ENCODE results near the gene AKR1C1.
"Not testable (repeated sequence)": the region's sequence is repeated elsewhere in the genome, so short reads cannot be mapped to it uniquely, and the experiment has no call there.

AKR1C1 gene

DNA sequence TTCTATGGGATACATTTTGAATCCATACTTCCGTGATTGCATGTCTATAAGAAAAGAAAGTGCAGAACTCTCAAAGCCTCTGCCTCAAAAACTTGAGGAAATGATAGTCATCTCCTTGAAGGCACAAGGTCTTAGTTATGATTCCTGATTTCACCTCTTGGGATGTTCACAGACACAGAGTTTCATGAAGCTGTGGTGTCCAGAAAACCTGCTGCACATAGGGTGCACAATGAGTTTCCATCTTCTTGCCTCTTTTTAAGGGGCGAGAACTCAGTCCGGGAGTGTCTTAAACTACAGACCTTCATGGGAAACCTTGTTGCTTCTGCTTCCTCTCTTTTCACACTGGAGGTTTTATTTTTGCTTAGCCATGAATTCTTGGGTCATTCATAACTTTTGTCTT is 4.0 kb downstream of the AKR1C1 start:
- not testable (repeated sequence) for H3K27me3 ChIP-seq (ENCODE audit: control insufficient read depth, insufficient read depth, low read length, poor library complexity, severe bottlenecking); H3K4me3 ChIP-seq (ENCODE audit: insufficient read depth, low read depth, low read length); H3K4me1 ChIP-seq (ENCODE audit: control insufficient read depth, insufficient read depth, low read length); H3K27ac ChIP-seq (ENCODE audit: insufficient read depth, low read depth, low read length, poor library complexity, severe bottlenecking); H3K9me3 ChIP-seq (ENCODE audit: control insufficient read depth, low read length); H3K36me3 ChIP-seq (ENCODE audit: control insufficient read depth, insufficient read depth, low read length)
- WGBS, 2 experiments = 96% methylated on average over 3 of the region's 3 CpGs

DNA sequence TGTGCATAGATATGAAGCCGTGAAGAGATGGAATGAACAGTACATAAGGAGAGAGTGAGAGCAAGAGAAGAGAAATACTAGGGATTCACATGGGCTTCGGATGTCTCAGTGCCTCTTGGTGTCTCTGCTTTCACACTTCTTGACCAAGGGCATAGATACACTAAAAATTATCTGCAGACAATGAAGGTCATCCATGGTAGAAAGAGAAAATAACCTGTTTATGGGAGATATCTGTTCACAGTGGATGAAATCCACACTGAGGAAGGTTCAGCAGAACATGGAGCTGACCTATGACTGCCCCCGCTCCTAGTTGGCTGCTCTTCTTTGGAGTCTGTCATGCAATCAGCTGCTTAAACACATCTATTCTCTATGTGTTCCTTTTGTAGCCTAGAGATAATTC is 6.1 kb downstream of the AKR1C1 start:
- H3K4me3 ChIP-seq (ENCODE audit: insufficient read depth, low read depth, low read length); H3K4me1 ChIP-seq (ENCODE audit: control insufficient read depth, insufficient read depth, low read length); H3K9me3 ChIP-seq (ENCODE audit: control insufficient read depth, low read length); H3K36me3 ChIP-seq (ENCODE audit: control insufficient read depth, insufficient read depth, low read length); H3K27me3 ChIP-seq (ENCODE audit: control insufficient read depth, insufficient read depth, low read length, poor library complexity, severe bottlenecking); H3K27ac ChIP-seq (ENCODE audit: insufficient read depth, low read depth, low read length, poor library complexity, severe bottlenecking): not testable (repeated sequence)
- WGBS, 2 experiments = 91% methylated on average over 3 of the region's 3 CpGs

DNA sequence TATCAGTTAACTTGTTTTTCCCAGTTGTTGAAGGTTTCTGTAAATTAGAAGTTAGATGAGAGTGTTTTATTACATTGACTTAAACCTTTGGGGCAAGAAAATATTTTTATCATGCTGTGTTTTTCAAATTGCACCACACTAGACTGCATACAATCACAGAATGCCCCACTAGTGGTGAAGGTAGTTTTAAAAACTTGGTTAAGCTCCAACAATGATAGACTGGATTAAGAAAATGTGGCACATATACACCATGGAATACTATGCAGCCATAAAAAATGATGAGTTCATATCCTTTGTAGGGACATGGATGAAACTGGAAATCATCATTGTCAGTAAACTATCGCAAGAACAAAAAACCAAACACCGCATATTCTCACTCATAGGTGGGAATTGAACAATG is 7.1 kb downstream of the AKR1C1 start:
- not testable (repeated sequence) for H3K27me3 ChIP-seq (ENCODE audit: control insufficient read depth, insufficient read depth, low read length, poor library complexity, severe bottlenecking); H3K9me3 ChIP-seq (ENCODE audit: control insufficient read depth, low read length); H3K4me3 ChIP-seq (ENCODE audit: insufficient read depth, low read depth, low read length); H3K27ac ChIP-seq (ENCODE audit: insufficient read depth, low read depth, low read length, poor library complexity, severe bottlenecking); H3K4me1 ChIP-seq (ENCODE audit: control insufficient read depth, insufficient read depth, low read length); H3K36me3 ChIP-seq (ENCODE audit: control insufficient read depth, insufficient read depth, low read length)
- no CpG with 5 or more reads among the region's 2 CpGs for WGBS, 2 experiments

DNA sequence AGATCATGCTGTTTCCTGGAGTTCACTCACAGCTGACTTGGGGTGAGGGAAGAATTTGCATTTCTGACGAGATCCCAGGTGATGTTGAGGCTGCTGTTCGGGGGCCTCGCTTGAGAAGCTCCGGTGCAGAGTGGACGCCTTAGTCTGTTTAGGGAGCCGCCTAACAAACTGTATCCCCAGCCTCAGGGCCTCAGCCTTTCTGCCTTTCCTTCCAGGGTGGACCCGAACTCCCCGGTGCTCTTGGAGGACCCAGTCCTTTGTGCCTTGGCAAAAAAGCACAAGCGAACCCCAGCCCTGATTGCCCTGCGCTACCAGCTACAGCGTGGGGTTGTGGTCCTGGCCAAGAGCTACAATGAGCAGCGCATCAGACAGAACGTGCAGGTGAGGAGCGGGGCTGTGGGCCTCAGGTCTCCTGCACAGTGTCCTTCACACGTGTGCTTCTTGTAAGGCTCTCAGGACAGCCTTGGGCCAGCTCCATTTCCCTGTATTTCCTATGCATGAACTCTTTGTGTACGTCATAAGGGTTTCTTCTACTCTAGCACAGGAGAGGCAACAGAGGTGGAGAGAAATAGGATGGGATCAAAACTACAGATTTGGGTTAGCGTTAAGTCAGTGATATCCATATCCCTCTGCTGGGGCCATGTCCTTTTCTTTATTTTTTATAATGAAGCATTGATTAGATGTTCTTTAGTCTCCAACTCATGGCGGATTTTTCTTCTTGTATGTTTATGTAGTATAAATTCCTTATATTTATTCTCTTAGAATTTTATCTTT is 9.3 kb downstream of the AKR1C1 start:
- not testable (repeated sequence) for H3K27me3 ChIP-seq (ENCODE audit: control insufficient read depth, insufficient read depth, low read length, poor library complexity, severe bottlenecking); H3K9me3 ChIP-seq (ENCODE audit: control insufficient read depth, low read length); H3K4me1 ChIP-seq (ENCODE audit: control insufficient read depth, insufficient read depth, low read length); H3K36me3 ChIP-seq (ENCODE audit: control insufficient read depth, insufficient read depth, low read length); H3K4me3 ChIP-seq (ENCODE audit: insufficient read depth, low read depth, low read length); H3K27ac ChIP-seq (ENCODE audit: insufficient read depth, low read depth, low read length, poor library complexity, severe bottlenecking)
- WGBS, 2 experiments = 95% methylated on average over 11 of the region's 18 CpGs

DNA sequence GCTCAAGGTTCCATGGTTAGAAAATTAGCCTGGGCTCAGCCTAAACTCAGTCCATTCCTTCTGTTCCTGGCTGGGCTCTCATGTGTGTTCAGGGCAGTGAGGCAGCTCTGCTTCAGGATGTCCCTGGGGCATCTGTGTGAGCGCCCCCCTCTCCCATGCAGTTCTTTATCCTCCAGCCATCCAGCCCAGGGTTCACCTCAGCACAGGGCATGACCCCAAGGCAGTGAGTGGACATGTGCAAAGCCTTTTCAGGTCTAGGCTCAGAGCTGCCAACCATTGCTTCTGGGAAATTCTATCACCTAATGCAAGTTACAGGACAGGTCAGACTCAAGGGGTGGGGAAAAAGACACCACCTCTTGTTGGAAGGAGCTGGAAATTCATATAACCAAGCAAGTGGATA is 10.1 kb downstream of the AKR1C1 start:
- not testable (repeated sequence) for H3K36me3 ChIP-seq (ENCODE audit: control insufficient read depth, insufficient read depth, low read length)
- WGBS, 2 experiments = 87 to 91% methylated on average over 1 of the region's 1 CpG

DNA sequence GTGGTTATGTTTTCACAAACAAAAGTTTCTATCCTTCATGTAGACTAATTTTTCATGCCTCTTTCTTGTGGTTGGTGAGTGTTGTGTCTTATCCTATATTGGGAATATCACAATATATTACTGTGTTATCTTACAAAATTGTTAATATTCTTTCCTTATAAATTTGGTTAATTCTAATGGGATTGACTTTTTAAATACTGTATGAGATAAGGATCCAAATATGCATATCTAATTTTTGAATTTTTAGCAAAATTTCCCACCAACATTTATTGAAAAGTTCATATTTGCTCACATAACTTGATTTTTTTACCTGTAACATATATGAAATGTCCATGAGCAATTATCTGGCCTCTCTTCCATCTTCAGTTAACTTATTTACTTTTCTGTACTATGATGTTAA is 11.2 kb downstream of the AKR1C1 start:
- not testable (repeated sequence) for H3K9me3 ChIP-seq (ENCODE audit: control insufficient read depth, low read length); H3K4me3 ChIP-seq (ENCODE audit: insufficient read depth, low read depth, low read length); H3K36me3 ChIP-seq (ENCODE audit: control insufficient read depth, insufficient read depth, low read length); H3K4me1 ChIP-seq (ENCODE audit: control insufficient read depth, insufficient read depth, low read length); H3K27ac ChIP-seq (ENCODE audit: insufficient read depth, low read depth, low read length, poor library complexity, severe bottlenecking); H3K27me3 ChIP-seq (ENCODE audit: control insufficient read depth, insufficient read depth, low read length, poor library complexity, severe bottlenecking)

More for the DNA sequence above, 10.1 kb downstream of the AKR1C1 start:
- H3K4me1 ChIP-seq (ENCODE audit: control insufficient read depth, insufficient read depth, low read length); H3K9me3 ChIP-seq (ENCODE audit: control insufficient read depth, low read length); H3K27me3 ChIP-seq (ENCODE audit: control insufficient read depth, insufficient read depth, low read length, poor library complexity, severe bottlenecking); H3K4me3 ChIP-seq (ENCODE audit: insufficient read depth, low read depth, low read length); H3K27ac ChIP-seq (ENCODE audit: insufficient read depth, low read depth, low read length, poor library complexity, severe bottlenecking): not testable (repeated sequence)

DNA sequence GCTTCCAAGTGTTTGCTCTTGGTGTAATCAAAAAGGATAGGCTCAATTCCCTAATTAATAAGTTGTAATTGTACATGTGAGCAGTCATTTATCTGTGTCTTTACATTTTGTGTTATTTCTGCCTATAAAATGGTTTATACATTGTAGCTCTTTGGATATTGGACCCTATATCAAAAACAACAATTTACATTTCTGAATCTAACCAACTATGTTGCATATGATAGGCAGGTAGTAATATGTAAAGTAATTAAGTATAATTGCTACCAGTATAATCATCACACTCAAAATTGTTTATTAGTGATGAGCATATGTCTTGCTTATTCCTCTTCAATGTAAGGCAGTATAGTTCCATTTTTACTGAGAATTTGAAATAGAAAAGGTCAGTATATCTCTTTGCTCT is 13.8 kb downstream of the AKR1C1 start:
- H3K36me3 ChIP-seq (ENCODE audit: control insufficient read depth, insufficient read depth, low read length) = no peaks in the 10 kb centered on the region
- no peak overlapping the region for H3K4me3 ChIP-seq (ENCODE audit: insufficient read depth, low read depth, low read length)
- H3K27ac ChIP-seq (ENCODE audit: insufficient read depth, low read depth, low read length, poor library complexity, severe bottlenecking) = no peak overlapping the region
- H3K4me1 ChIP-seq (ENCODE audit: control insufficient read depth, insufficient read depth, low read length) = no peaks in the 10 kb centered on the region
- no peaks in the 10 kb centered on the region for H3K27me3 ChIP-seq (ENCODE audit: control insufficient read depth, insufficient read depth, low read length, poor library complexity, severe bottlenecking)
- no peaks in the 10 kb centered on the region for H3K9me3 ChIP-seq (ENCODE audit: control insufficient read depth, low read length)

DNA sequence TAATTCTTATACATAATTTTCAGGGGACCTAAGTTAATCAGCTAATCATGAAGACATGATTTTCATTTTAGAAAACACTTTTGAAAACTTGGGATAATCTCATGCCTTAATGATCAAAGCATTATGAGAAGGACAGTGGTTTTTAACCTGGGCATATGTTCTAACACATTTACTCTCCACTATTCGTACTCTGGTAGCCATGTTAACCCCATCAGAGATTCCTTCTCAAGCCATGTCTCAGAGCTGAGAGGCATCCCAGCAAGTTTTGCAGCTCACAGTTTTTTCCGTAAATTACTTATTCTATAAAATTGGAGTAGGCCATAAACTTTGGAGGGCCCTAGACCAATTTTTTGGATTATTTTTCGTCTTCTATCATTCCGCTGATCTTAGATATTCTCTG is 15.7 kb downstream of the AKR1C1 start:
- H3K27ac ChIP-seq (ENCODE audit: insufficient read depth, low read depth, low read length, poor library complexity, severe bottlenecking) = no peak overlapping the region
- no peaks in the 10 kb centered on the region for H3K4me1 ChIP-seq (ENCODE audit: control insufficient read depth, insufficient read depth, low read length)
- 95% methylated on average over 4 of the region's 4 CpGs for WGBS, 2 experiments
- no peaks in the 10 kb centered on the region for H3K9me3 ChIP-seq (ENCODE audit: control insufficient read depth, low read length)
- H3K4me3 ChIP-seq (ENCODE audit: insufficient read depth, low read depth, low read length) = no peak overlapping the region
- no peaks in the 10 kb centered on the region for H3K27me3 ChIP-seq (ENCODE audit: control insufficient read depth, insufficient read depth, low read length, poor library complexity, severe bottlenecking)
- no peaks in the 10 kb centered on the region for H3K36me3 ChIP-seq (ENCODE audit: control insufficient read depth, insufficient read depth, low read length)

DNA sequence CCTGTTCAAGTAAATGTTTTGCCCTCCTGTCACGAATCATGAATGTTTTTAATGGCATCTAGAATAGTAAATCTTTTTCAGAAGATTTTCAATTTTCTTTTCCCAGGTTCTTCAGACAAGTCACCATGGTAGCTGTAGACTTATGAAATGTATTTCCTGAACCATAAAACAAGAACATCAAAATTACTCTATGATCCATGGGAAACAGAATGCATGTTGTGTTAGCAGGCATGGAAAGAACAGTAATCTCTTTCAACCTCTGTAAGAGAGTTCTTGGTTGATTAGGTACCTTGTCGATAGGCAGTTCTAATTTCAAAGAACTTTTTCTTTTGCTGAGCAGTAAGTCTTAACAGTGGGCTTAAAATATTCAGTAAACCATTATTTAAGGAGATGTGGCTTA is 17.6 kb downstream of the AKR1C1 start:
- Histone ChIP-seq H3K36me3 (ENCODE audit: control insufficient read depth, insufficient read depth, low read length) (no peaks in the 10 kb centered on the region), H3K4me3 (ENCODE audit: insufficient read depth, low read depth, low read length) (no peak overlapping the region), H3K4me1 (ENCODE audit: control insufficient read depth, insufficient read depth, low read length) (no peaks in the 10 kb centered on the region), H3K9me3 (ENCODE audit: control insufficient read depth, low read length) (no peaks in the 10 kb centered on the region), H3K27me3 (ENCODE audit: control insufficient read depth, insufficient read depth, low read length, poor library complexity, severe bottlenecking) (no peaks in the 10 kb centered on the region), H3K27ac (ENCODE audit: insufficient read depth, low read depth, low read length, poor library complexity, severe bottlenecking) (no peak overlapping the region)
- 96 to 100% methylated on average over 1 to 2 of the region's 2 CpGs for WGBS, 2 experiments

DNA sequence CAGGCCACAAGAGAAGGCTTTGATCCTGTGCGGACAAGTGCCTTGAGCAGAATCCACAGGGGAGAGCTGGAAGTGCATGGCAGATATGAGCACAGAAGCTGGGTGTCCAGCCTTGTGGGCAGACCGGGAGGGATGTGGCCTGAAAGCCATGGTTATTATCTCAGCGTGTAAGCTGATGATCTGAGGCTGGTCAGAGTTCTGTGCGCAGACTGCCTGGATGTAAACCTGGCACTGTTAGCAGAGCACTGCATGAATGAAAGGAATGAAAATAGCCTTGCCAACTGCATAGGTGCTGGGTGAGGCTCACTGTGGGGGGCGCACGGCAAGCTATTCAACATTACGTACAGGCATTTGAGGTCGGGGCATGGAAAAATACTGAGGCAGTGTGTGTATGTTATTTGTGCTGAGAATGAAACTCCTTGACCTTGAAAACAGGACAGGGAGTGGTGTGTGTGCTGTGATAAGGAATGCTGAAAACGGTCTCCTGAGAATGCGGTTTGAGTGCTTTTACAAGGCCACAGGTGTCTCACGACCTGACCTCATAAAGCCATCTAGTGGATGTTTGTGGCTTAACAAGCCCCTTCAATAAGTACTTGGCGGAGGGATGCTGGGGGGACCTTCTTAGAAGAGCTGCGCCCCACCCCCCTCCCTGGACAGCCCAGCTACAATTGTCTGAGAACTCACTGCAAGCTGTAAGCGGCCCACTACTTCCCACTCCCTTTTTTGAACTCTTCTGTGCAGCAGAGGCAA is 18.7 kb downstream of the AKR1C1 start:
- Histone ChIP-seq H3K27me3 (ENCODE audit: control insufficient read depth, insufficient read depth, low read length, poor library complexity, severe bottlenecking) (no peaks in the 10 kb centered on the region), H3K4me1 (ENCODE audit: control insufficient read depth, insufficient read depth, low read length) (no peaks in the 10 kb centered on the region), H3K36me3 (ENCODE audit: control insufficient read depth, insufficient read depth, low read length) (no peaks in the 10 kb centered on the region), H3K9me3 (ENCODE audit: control insufficient read depth, low read length) (no peaks in the 10 kb centered on the region), H3K4me3 (ENCODE audit: insufficient read depth, low read depth, low read length) (no peak overlapping the region), H3K27ac (ENCODE audit: insufficient read depth, low read depth, low read length, poor library complexity, severe bottlenecking) (no peak overlapping the region)
- WGBS, 2 experiments = 57 to 59% methylated on average over 14 of the region's 14 CpGs

Measured in ectodermal cell (in vitro differentiated cells).